ENCODE data around the gene TEX101.
"Not testable (repeated sequence)": the region's sequence is repeated elsewhere in the genome, so short reads cannot be mapped to it uniquely, and the experiment has no call there.

Gene TEX101

DNA sequence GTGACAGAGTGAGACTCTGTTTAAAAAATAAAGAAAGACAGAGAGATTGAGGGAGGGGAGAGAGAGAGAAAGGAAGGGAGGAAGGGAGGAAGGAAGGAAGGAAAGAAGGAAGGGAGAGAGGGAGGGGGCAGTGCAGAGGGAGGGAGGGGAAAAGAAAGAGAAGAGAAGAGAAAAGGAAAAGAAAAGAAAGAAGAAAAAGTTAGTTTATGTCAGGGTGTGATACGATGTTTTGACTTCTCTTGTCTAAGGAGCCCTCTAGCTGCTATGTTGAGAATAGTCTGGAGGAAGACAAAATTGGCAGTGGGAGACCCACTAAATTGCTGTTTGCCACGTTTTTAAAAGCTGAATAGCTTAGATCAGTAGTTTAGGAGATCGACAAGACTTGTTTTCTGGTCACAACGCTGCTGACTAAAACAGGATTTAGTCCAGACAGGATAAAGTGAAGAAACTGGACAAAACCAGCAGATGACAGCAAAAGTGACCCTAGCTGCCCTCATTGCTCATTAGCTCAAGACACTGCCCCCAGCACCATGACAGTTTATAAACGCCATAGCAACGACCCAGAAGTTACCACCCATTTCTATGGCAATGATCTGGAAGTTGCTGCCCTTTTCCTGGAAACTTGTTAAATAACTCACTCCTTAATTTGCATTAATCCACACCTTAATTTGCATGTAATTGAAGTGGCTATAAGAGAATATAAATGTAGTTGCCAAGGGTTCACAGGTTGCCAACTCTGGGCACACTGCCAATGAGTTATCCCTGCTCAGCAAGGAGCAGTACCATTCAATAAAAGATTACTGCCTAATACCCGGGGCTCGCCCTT is 11.1 kb downstream of the TEX101 start:
- Histone ChIP-seq H3K9me3 (ENCODE audit: low read length) (no peaks in the 10 kb centered on the region), H3K27me3 (ENCODE audit: insufficient read depth, low read length) (no peaks in the 10 kb centered on the region), H3K36me3 (ENCODE audit: insufficient read depth, low read length) (no peaks in the 10 kb centered on the region), H3K4me1 (ENCODE audit: insufficient read depth, low read length) (peaks cover 5% of the 10 kb centered on the region), H3K4me3 (ENCODE audit: low read length) (no peak overlapping the region), H2AFZ (ENCODE audit: low read depth, low read length) (no peak overlapping the region)

DNA sequence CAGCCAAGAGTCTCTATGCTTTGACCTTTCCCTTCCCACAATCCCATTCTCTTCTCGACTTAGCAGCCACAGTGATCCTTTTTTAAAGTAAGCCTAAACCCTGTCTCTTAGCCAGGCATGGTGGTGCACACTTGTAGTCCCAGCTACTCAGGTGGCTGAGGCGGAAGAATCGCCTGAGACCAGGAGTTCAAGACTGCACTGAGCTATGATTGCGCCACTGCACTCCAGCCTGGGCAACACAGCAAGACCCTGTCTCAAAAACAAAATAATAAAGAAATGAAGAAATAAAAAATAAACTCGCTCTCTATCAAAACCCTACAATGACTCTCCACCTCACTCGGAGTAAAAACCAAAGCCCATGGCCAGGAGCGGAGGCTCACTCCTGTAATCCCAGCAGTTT is 14.7 kb downstream of the TEX101 start:
- no peaks in the 10 kb centered on the region for H3K9me3 ChIP-seq (ENCODE audit: low read length)
- H3K4me1 ChIP-seq (ENCODE audit: insufficient read depth, low read length) = peaks cover 5% of the 10 kb centered on the region
- H3K36me3 ChIP-seq (ENCODE audit: insufficient read depth, low read length) = no peaks in the 10 kb centered on the region
- no peaks in the 10 kb centered on the region for H3K27me3 ChIP-seq (ENCODE audit: insufficient read depth, low read length)
- H2AFZ ChIP-seq (ENCODE audit: low read depth, low read length) = no peak overlapping the region
- H3K4me3 ChIP-seq (ENCODE audit: low read length) = no peak overlapping the region

DNA sequence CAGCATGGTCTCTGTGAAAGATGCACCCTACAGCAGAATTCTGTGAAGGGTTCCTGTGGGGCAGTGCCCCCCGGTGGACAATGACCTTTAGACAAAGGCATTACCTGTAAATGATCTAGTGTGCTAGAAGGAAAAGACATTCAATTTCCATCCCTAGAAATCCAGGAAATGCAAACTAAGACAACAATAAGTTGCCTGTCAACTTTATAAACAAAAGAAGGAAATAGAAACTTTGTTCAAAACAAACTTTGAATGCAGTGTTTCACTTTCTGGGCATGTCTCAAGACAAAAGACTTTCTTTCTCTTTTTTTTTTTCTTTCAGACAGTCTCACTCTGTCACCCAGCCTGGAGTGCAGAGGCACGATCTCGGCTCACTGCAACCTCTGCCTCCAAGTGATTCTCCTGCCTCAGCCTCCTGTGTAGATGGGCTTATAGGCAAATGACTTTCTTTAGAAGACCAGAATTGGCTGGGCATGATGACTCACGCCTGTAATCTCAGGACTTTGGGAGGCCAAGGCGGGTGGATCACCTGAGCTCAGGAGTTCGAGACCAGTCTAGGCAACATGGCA is 15.5 kb downstream of the TEX101 start:
- no peaks in the 10 kb centered on the region for H3K36me3 ChIP-seq (ENCODE audit: insufficient read depth, low read length)
- no peak overlapping the region for H3K4me3 ChIP-seq (ENCODE audit: low read length)
- no peaks in the 10 kb centered on the region for H3K27me3 ChIP-seq (ENCODE audit: insufficient read depth, low read length)
- H3K9me3 ChIP-seq (ENCODE audit: low read length) = no peaks in the 10 kb centered on the region
- peaks cover 5% of the 10 kb centered on the region for H3K4me1 ChIP-seq (ENCODE audit: insufficient read depth, low read length)
- H2AFZ ChIP-seq (ENCODE audit: low read depth, low read length) = no peak overlapping the region

DNA sequence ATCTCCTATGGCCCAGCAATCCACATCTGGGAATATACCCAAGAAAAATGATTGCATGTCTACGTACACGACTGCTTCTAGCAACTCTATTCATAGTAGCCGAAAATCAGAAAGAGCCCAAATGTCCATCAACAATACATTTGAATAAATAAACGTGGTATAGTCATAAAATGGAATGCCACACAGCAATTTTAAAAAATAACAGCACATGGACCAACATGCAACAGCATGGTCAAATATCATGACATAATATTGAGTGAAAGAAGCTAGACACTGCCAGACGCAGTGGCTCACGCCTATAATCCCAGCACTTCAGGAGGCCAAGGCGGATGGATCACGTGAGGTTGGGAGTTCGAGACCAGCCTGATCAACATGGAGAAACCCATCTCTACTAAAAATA is 16.3 kb downstream of the TEX101 start:
- Histone ChIP-seq H3K27me3 (ENCODE audit: insufficient read depth, low read length) (no peaks in the 10 kb centered on the region), H3K4me1 (ENCODE audit: insufficient read depth, low read length) (peaks cover 2% of the 10 kb centered on the region), H2AFZ (ENCODE audit: low read depth, low read length) (no peak overlapping the region), H3K9me3 (ENCODE audit: low read length) (no peaks in the 10 kb centered on the region), H3K4me3 (ENCODE audit: low read length) (no peak overlapping the region), H3K36me3 (ENCODE audit: insufficient read depth, low read length) (no peaks in the 10 kb centered on the region)

DNA sequence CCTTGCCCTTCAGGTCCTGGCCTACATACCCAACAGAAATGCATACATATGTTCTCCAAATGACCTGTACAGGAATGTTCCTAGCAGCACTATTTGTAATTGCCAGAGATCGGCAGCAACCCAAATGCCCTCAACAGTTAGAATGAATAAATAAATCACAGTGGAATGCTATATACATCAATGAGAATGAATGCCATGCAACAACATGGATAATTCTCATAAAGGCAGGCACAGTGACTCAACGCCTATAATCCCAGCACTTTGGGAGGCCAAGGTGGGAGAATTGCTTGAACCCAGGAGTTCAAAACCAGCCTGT is 18.6 kb downstream of the TEX101 start:
- Histone ChIP-seq H3K4me1 (ENCODE audit: insufficient read depth, low read length) (no peaks in the 10 kb centered on the region), H3K4me3 (ENCODE audit: low read length) (no peak overlapping the region), H3K36me3 (ENCODE audit: insufficient read depth, low read length) (no peaks in the 10 kb centered on the region), H3K9me3 (ENCODE audit: low read length) (no peaks in the 10 kb centered on the region), H3K27me3 (ENCODE audit: insufficient read depth, low read length) (no peaks in the 10 kb centered on the region), H2AFZ (ENCODE audit: low read depth, low read length) (no peak overlapping the region)

DNA sequence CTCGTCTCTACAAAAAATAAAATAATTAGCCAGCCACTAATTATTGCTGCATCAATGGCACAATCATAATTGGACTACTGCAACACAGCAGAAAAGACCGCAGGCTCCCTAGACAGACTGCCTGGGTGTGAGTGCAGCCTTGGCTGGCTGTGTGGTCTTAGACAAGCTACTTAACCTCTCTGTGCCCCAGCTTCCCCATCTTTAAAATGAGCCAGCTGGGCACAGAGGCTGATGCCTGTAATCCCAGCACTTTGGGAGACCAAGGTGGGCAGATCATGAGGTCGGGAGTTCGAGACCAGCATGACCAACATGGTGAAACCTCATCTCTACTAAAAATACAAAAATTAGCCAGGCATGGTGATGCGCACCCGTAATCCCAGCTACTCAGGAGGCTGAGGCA is 19.0 kb downstream of the TEX101 start:
- H3K36me3 ChIP-seq (ENCODE audit: insufficient read depth, low read length) = no peaks in the 10 kb centered on the region
- no peak overlapping the region for H2AFZ ChIP-seq (ENCODE audit: low read depth, low read length)
- no peaks in the 10 kb centered on the region for H3K4me1 ChIP-seq (ENCODE audit: insufficient read depth, low read length)
- H3K9me3 ChIP-seq (ENCODE audit: low read length) = no peaks in the 10 kb centered on the region
- H3K27me3 ChIP-seq (ENCODE audit: insufficient read depth, low read length) = no peaks in the 10 kb centered on the region
- H3K4me3 ChIP-seq (ENCODE audit: low read length) = no peak overlapping the region

DNA sequence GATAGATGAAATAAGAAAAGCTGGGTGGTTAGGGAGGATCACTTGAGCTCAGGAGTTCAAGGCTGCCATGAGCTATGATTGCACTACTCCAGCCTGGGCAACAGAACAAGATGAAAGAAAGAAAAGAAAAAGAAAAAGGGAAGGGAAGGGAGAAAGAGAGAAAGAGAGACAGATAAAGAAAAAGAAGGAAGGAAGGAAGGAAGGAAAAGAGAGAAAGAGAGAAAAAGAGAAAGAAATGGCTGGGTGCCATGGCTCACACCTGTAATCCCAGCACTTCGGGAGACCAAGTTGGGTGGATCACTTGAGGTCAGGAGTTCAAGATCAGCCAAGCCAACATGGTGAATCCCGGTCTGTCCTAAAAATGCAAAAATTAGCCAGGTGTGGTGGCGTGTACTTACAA is 21.1 kb downstream of the TEX101 start:
- no peak overlapping the region for H3K4me3 ChIP-seq (ENCODE audit: low read length)
- H3K4me1 ChIP-seq (ENCODE audit: insufficient read depth, low read length) = no peaks in the 10 kb centered on the region
- H3K9me3 ChIP-seq (ENCODE audit: low read length) = no peaks in the 10 kb centered on the region
- no peak overlapping the region for H2AFZ ChIP-seq (ENCODE audit: low read depth, low read length)
- H3K36me3 ChIP-seq (ENCODE audit: insufficient read depth, low read length) = no peaks in the 10 kb centered on the region
- peaks cover 3% of the 10 kb centered on the region for H3K27me3 ChIP-seq (ENCODE audit: insufficient read depth, low read length)

DNA sequence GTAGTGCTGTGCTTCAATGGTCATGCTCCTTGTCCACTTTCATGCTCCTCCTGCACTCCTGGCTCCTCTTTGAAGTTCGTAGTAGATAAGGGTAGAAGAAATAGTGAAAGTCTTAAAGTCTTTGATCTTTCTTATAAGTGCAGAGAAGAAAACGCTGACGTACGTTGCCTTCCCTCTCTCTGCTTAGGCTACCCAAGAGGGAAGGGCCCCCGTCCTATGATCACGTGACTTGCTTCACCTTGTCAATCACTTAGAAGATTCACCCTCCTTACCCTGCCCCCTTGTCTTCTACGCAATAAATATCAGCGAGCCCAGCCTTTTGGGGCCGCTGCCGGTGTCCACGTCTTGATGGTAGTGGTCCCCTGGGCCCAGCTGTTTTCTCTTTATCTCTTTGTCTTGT is 22.6 kb downstream of the TEX101 start:
- not testable (repeated sequence) for H3K36me3 ChIP-seq (ENCODE audit: insufficient read depth, low read length); H3K4me3 ChIP-seq (ENCODE audit: low read length); H2AFZ ChIP-seq (ENCODE audit: low read depth, low read length); H3K4me1 ChIP-seq (ENCODE audit: insufficient read depth, low read length); H3K27me3 ChIP-seq (ENCODE audit: insufficient read depth, low read length); H3K9me3 ChIP-seq (ENCODE audit: low read length)

DNA sequence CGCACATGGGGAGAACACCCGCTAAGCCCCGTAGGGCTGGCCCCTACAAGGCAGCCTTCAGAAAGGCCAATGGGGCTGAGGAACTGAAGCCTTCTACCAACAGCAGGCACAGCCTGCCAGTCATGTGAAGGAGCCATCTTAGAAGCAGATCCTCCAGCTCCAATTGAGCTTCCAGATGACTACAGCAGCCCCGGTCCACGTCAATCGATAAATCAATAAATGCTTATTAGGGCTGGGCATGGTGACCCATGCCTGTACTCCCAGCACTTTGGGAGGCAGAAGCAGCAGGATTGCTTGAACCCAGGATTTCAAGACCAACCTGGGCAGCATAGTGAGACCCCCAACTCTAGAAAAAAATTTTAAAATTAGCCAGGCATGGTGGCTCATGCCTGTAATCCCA is 23.0 kb downstream of the TEX101 start:
- peaks cover 3% of the 10 kb centered on the region for H3K27me3 ChIP-seq (ENCODE audit: insufficient read depth, low read length)
- H3K4me1 ChIP-seq (ENCODE audit: insufficient read depth, low read length) = no peaks in the 10 kb centered on the region
- H3K4me3 ChIP-seq (ENCODE audit: low read length) = no peak overlapping the region
- H3K36me3 ChIP-seq (ENCODE audit: insufficient read depth, low read length) = no peaks in the 10 kb centered on the region
- H2AFZ ChIP-seq (ENCODE audit: low read depth, low read length) = no peak overlapping the region
- no peaks in the 10 kb centered on the region for H3K9me3 ChIP-seq (ENCODE audit: low read length)

DNA sequence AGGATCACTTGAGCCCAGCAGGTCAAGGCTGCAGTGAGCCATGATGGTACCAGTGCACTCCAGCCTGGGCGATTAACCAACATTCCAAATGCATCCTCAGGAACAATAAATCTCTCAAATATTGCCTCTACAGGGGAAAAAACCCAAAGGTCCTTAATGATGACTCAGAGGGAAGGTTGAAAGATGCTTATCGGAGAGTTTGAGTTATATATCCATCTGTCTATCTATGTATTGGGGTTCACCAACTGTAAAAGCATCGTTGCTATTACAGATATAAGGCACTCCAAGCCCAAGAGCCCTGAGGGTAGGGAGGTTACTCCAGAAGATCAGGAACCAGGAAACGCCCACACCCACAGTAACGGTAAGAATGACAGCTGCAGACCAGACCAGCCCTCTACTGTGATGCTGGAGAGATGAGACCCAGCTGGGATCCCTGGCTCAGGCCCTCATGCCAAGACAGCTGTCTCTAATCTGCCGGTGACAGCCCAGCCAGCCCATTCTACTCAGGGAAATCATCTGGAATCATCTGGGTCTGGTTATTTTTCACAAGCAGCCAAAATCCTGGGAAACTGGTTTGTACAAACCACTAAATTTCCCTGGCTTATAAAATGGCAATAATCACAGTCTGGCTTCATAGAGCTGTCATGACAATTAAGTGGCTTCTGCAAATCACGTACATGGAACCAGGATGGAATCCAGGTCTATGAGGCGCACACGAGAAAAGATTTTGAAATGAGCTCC is 23.8 kb downstream of the TEX101 start:
- no peaks in the 10 kb centered on the region for H3K9me3 ChIP-seq (ENCODE audit: low read length)
- no peak overlapping the region for H2AFZ ChIP-seq (ENCODE audit: low read depth, low read length)
- no peaks in the 10 kb centered on the region for H3K4me1 ChIP-seq (ENCODE audit: insufficient read depth, low read length)
- H3K4me3 ChIP-seq (ENCODE audit: low read length) = no peak overlapping the region
- H3K36me3 ChIP-seq (ENCODE audit: insufficient read depth, low read length) = no peaks in the 10 kb centered on the region
- peaks cover 3% of the 10 kb centered on the region for H3K27me3 ChIP-seq (ENCODE audit: insufficient read depth, low read length)

DNA sequence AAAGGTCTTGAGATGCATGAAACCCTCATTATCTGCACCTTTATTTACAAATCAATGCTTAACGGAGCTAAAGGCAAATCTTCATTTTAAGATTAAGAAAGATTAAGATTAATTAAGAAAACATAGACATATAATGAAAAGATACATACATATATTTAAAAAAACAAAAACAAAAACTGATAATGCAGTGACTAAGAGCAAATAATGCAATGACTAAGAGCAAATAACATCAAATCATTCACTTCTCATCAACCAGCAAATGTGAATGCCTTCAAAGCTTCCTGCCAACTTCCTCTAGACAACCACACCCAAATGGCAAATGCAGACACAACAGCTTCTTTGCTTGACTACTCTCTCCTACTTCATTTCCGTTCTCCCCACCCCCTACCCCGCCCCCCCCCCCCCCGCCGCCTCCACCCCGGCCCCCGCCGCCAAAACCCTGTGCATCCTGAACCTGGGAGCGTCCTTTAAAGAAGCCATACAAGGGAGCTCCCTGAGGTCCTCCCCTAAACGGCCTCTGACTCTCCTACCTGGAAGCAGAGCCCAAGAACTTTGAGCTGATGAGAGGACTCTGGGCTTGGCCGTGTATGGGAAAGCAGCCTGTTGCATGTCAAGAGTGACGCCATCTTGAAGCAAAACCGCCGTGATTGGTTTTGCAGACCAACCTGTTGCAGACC is 24.5 kb downstream of the TEX101 start:
- no peak overlapping the region for H2AFZ ChIP-seq (ENCODE audit: low read depth, low read length)
- no peaks in the 10 kb centered on the region for H3K9me3 ChIP-seq (ENCODE audit: low read length)
- H3K27me3 ChIP-seq (ENCODE audit: insufficient read depth, low read length) = peaks cover 3% of the 10 kb centered on the region
- H3K4me1 ChIP-seq (ENCODE audit: insufficient read depth, low read length) = no peaks in the 10 kb centered on the region
- no peak overlapping the region for H3K4me3 ChIP-seq (ENCODE audit: low read length)
- H3K36me3 ChIP-seq (ENCODE audit: insufficient read depth, low read length) = no peaks in the 10 kb centered on the region

DNA sequence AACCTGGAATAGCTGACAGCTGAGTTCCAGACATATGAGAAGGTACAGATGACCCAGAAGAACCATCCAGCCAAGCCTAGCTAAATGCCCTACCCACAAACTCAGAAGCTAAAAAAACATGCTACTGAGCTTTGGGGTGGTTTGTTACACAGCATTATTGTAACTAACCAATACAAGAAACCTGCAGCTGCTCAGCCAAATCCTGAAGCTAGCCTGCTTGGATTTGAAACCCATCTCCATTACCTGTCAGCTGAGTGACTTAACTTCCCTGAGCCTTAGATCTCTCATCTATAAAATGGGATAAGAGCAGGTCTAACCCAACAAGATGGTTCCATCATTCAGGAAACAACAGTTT is 25.0 kb downstream of the TEX101 start:
- H3K9me3 ChIP-seq (ENCODE audit: low read length) = no peaks in the 10 kb centered on the region
- H3K4me1 ChIP-seq (ENCODE audit: insufficient read depth, low read length) = no peaks in the 10 kb centered on the region
- H3K4me3 ChIP-seq (ENCODE audit: low read length) = no peak overlapping the region
- no peaks in the 10 kb centered on the region for H3K36me3 ChIP-seq (ENCODE audit: insufficient read depth, low read length)
- no peak overlapping the region for H2AFZ ChIP-seq (ENCODE audit: low read depth, low read length)
- peaks cover 3% of the 10 kb centered on the region for H3K27me3 ChIP-seq (ENCODE audit: insufficient read depth, low read length)

DNA sequence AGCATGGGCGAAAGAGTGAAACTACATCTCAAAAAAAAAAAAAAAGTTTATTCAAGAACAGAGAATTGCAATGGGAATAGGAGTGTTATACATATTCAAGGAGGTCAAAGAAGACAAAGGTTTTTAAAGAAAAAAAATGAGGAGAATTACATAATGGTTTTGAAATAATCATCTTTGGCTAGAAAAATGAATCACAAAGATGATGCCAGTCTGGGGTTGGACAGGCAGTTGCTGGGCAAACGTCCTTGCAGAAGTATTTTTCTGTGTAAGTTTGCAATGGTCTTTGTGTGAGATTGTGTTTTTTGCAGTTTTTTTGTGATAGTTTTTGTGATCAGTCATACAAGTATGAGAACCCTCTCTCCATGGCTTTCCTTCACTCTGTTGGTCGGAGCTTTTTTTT is 27.0 kb downstream of the TEX101 start:
- no peak overlapping the region for H3K4me3 ChIP-seq (ENCODE audit: low read length)
- no peaks in the 10 kb centered on the region for H3K36me3 ChIP-seq (ENCODE audit: insufficient read depth, low read length)
- H3K27me3 ChIP-seq (ENCODE audit: insufficient read depth, low read length) = peaks cover 3% of the 10 kb centered on the region
- H2AFZ ChIP-seq (ENCODE audit: low read depth, low read length) = no peak overlapping the region
- no peaks in the 10 kb centered on the region for H3K4me1 ChIP-seq (ENCODE audit: insufficient read depth, low read length)
- no peaks in the 10 kb centered on the region for H3K9me3 ChIP-seq (ENCODE audit: low read length)
